HCT116 (cell line): ENCODE data around the gene FAM221B.

Experiments used
- EZH2 ChIP-seq: fragments of 200-600 bp; sonication (generic); IDR thresholded peaks from 2 replicates; pipeline ENCODE4 v1.6.1; 2017; ENCODE audit warnings: antibody characterized with exemption, mixed run types
- EZH2phosphoT487 ChIP-seq: fragments of 200-600 bp; IDR thresholded peaks from 2 replicates; pipeline ENCODE4 v1.6.1; 2018; ENCODE audit warnings: antibody characterized with exemption, borderline replicate concordance
- JUND ChIP-seq: IDR thresholded peaks from 2 replicates; pipeline ENCODE4 v1.6.1; 2012
- MAX ChIP-seq: IDR thresholded peaks from 2 replicates; pipeline ENCODE4 v1.6.1; 2012
- POLR2A ChIP-seq: IDR thresholded peaks from 2 replicates; pipeline ENCODE4 v1.7.0; 2011; ENCODE audit warnings: borderline replicate concordance; ENCODE audit not compliant: insufficient read depth, insufficient read length; ENCODE audit errors: extremely low read depth
- POLR2AphosphoS5 ChIP-seq: IDR thresholded peaks from 2 replicates; pipeline ENCODE4 v1.6.1; 2011; ENCODE audit warnings: mild to moderate bottlenecking, low read depth, low read length, moderate library complexity
- RAD21 ChIP-seq: IDR thresholded peaks from 2 replicates; pipeline ENCODE4 v1.6.1; 2012; ENCODE audit warnings: low read depth, mild to moderate bottlenecking
- REST ChIP-seq: IDR thresholded peaks from 2 replicates; pipeline ENCODE4 v1.6.1; 2012; ENCODE audit warnings: low read depth
- SP1 ChIP-seq: IDR thresholded peaks from 2 replicates; pipeline ENCODE4 v1.6.1; 2012; ENCODE audit warnings: low read depth
- TCF7L2 ChIP-seq: IDR thresholded peaks from 2 replicates; pipeline ENCODE4 v1.7.0; 2011; ENCODE audit warnings: borderline replicate concordance, inconsistent platforms; ENCODE audit not compliant: insufficient read depth, insufficient read length; ENCODE audit errors: extremely low read depth
- YY1 ChIP-seq: IDR thresholded peaks from 2 replicates; pipeline ENCODE4 v1.6.1; 2011; ENCODE audit warnings: low read length, low read depth, moderate library complexity, mild to moderate bottlenecking; ENCODE audit not compliant: insufficient replicate concordance; ENCODE audit errors: extremely low read depth
- ZNF274 ChIP-seq: fragments of 200-500 bp; sonication (Bioruptor generic); IDR thresholded peaks from 2 replicates; pipeline ENCODE4 v1.6.1; 2014; ENCODE audit warnings: mild to moderate bottlenecking, low read depth, low read length, inconsistent platforms
- TF ChIP-seq, protein P1 (sequence below), 3 experiments: fragments of 200-600 bp in 1 of 3; sonication (generic) in 1 of 3; IDR thresholded peaks in 2 of 3; conservative IDR thresholded peaks in 1 of 3; 2 replicates each; pipeline ENCODE4 v1.5.1; 2012 to 2017; ENCODE audit warnings: low read depth in 2 of 3, low read length in 2 of 3, antibody characterized with exemption in 1 of 3, borderline replicate concordance in 1 of 3, control low read depth in 1 of 3, mild to moderate bottlenecking in 1 of 3, mixed read lengths in 1 of 3, mixed run types in 1 of 3, moderate library complexity in 1 of 3; ENCODE audit not compliant: insufficient read depth in 1 of 3
- TF ChIP-seq, protein P2 (sequence below): IDR thresholded peaks from 2 replicates; pipeline ENCODE4 v1.6.1; 2012

- TF ChIP-seq, protein P1, sequence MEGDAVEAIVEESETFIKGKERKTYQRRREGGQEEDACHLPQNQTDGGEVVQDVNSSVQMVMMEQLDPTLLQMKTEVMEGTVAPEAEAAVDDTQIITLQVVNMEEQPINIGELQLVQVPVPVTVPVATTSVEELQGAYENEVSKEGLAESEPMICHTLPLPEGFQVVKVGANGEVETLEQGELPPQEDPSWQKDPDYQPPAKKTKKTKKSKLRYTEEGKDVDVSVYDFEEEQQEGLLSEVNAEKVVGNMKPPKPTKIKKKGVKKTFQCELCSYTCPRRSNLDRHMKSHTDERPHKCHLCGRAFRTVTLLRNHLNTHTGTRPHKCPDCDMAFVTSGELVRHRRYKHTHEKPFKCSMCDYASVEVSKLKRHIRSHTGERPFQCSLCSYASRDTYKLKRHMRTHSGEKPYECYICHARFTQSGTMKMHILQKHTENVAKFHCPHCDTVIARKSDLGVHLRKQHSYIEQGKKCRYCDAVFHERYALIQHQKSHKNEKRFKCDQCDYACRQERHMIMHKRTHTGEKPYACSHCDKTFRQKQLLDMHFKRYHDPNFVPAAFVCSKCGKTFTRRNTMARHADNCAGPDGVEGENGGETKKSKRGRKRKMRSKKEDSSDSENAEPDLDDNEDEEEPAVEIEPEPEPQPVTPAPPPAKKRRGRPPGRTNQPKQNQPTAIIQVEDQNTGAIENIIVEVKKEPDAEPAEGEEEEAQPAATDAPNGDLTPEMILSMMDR (IDR thresholded peaks at IDR 0.05 in 2 of 3, conservative IDR thresholded peaks at IDR 0.05 in 1 of 3; ENCODE audit: borderline replicate concordance in 1 of 3, insufficient read depth in 1 of 3, low read depth in 2 of 3, low read length in 2 of 3), result no peak
- no peak for TF ChIP-seq EZH2
- TF ChIP-seq RAD21, result no peak
- TF ChIP-seq POLR2A, result no peak
- no peak for TF ChIP-seq JUND
- no peak for TF ChIP-seq MAX
- no peak for TF ChIP-seq SP1
- no peak for TF ChIP-seq REST
- TF ChIP-seq POLR2AphosphoS5, result no peak
- no peak for TF ChIP-seq EZH2phosphoT487
- no peak for TF ChIP-seq YY1
- TF ChIP-seq ZNF274, result no peak
- TF ChIP-seq, protein P2, sequence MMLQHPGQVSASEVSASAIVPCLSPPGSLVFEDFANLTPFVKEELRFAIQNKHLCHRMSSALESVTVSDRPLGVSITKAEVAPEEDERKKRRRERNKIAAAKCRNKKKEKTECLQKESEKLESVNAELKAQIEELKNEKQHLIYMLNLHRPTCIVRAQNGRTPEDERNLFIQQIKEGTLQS, result no peak
- TF ChIP-seq TCF7L2, result no peak
These were observed 28.4 kb upstream of the FAM221B start for GRCh38 chr9:35856882-35857281.
